Tibial nerve (tissue), 4 donors: ENCODE data around the gene MLLT1. TPM values are rescaled to one million over a fixed set of nuclear protein-coding genes. Genes with fewer than 3 reads are reported as not detected.

Experiments used
- DNase-seq, 2 donors: peaks; one replicate each; pipeline ENCODE4 v3.0.0-alpha.2; 2019; ENCODE audit warnings: low spot score in 2 of 2
- H3K27ac ChIP-seq, 4 donors: fragments of 200-600 bp; sonication (generic) in 3 of 4; one replicate each; pipeline ENCODE4 v1.5.1; 2017 to 2019; ENCODE audit warnings: mild to moderate bottlenecking in 1 of 4
- H3K27me3 ChIP-seq, 2 donors: fragments of 200-600 bp; sonication (generic) in 1 of 2; one replicate each; pipeline versions ENCODE4 v1.5.1 to v1.6.0; 2017 to 2019
- H3K36me3 ChIP-seq, 3 donors: fragments of 200-600 bp; sonication (generic); one replicate each; pipeline ENCODE4 v1.5.1; 2018 to 2019
- H3K4me1 ChIP-seq, 4 donors: fragments of 200-600 bp; sonication (generic) in 3 of 4; one replicate each; pipeline ENCODE4 v1.5.1; 2017 to 2019
- H3K4me3 ChIP-seq, 4 donors: fragments of 200-600 bp; sonication (generic) in 3 of 4; one replicate each; pipeline ENCODE4 v1.5.1; 2017 to 2019; ENCODE audit warnings: mild to moderate bottlenecking in 1 of 4, moderate library complexity in 1 of 4
- H3K9me3 ChIP-seq, 4 donors: fragments of 200-600 bp; sonication (generic) in 3 of 4; one replicate each; pipeline ENCODE4 v1.5.1; 2017 to 2019
- CTCF ChIP-seq, 5 experiments: fragments of 200-600 bp in 3 of 5; fragments of 450-650 bp in 2 of 5; sonication (generic) in 3 of 5; IDR thresholded peaks; one replicate each; pipeline ENCODE4 v1.5.1; 2016 to 2019; ENCODE audit warnings: antibody characterized with exemption in 5 of 5, mild to moderate bottlenecking in 3 of 5, moderate library complexity in 2 of 5
- EP300 ChIP-seq, 2 donors: sonication (generic); formaldehyde crosslinking; IDR thresholded peaks; one replicate each; pipeline ENCODE4 v1.6.1; 2017; ENCODE audit warnings: antibody characterized with exemption in 2 of 2, mild to moderate bottlenecking in 1 of 2
- POLR2A ChIP-seq, 2 donors: fragments of 450-650 bp; IDR thresholded peaks; one replicate each; pipeline ENCODE4 v1.6.1; 2017; ENCODE audit warnings: antibody characterized with exemption in 2 of 2, mild to moderate bottlenecking in 2 of 2, moderate library complexity in 2 of 2
- WGBS, 2 donors: methylation state at CpG; one replicate each; pipeline ENCODE4 v1.1.5; 2018; 5-methylcytosine and 5-hydroxymethylcytosine counted together
- total RNA-seq, 4 donors: library from RNA; depleted of rRNA; stranded (reverse); fragments of >200 nt; gene quantifications; one replicate each; pipeline ENCODE4 v1.1.0, GENCODE V29; 2016

MLLT1 gene
- total RNA-seq, 4 donors from 2014 or later = 15.1 to 42.0 (median 19.9) TPM

GRCh38 chr19:6242677-6243076 lies 37.1 kb downstream of the MLLT1 start:
- Histone ChIP-seq H3K9me3 (no peaks in the 10 kb centered on the region), H3K27ac (peak overlapping the region; percentile 44 to 96 (median 78)), H3K27me3 (no peaks in the 10 kb centered on the region), H3K36me3 (no peaks in the 10 kb centered on the region), H3K4me1 (peaks cover 0 to 73% (median 60%) of the 10 kb centered on the region in 4 donors), H3K4me3 (no peak overlapping the region)
- no peak for TF ChIP-seq EP300 (IDR thresholded peaks at IDR 0.05)
- no peak for DNase-seq
- WGBS, 2 donors = 24 to 57% methylated on average over 8 to 10 of the region's 10 CpGs

- Histone ChIP-seq H3K27ac (peak overlapping the region; percentile 44 to 96 (median 80)), H3K9me3 (no peaks in the 10 kb centered on the region), H3K36me3 (no peaks in the 10 kb centered on the region), H3K4me3 (peak overlapping the region in 1 of 4 donors; percentile 6), H3K27me3 (no peaks in the 10 kb centered on the region), H3K4me1 (peaks cover 0 to 80% (median 67%) of the 10 kb centered on the region in 4 donors)
- TF ChIP-seq CTCF (IDR thresholded peaks at IDR 0.05) (no peak), POLR2A (IDR thresholded peaks at IDR 0.05) (peak in 1 of 2 donors; percentile 38), EP300 (IDR thresholded peaks at IDR 0.05) (peak; percentile 54 to 92)
- DNase-seq = peak; percentile 36 to 54
- WGBS, 2 donors = 30 to 39% methylated on average over 14 to 21 of the region's 25 CpGs
Observed at GRCh38 chr19:6241680-6242377, 37.9 kb downstream of the MLLT1 start.

- Histone ChIP-seq H3K36me3 (no peaks in the 10 kb centered on the region), H3K4me3 (peak overlapping the region in 2 of 4 donors; percentile 6 to 8), H3K9me3 (no peaks in the 10 kb centered on the region), H3K27me3 (no peaks in the 10 kb centered on the region), H3K27ac (peak overlapping the region; percentile 44 to 96 (median 80)), H3K4me1 (peaks cover 0 to 88% (median 75%) of the 10 kb centered on the region in 4 donors)
- WGBS, 2 donors = 44 to 74% methylated on average over 12 of the region's 12 CpGs
- TF ChIP-seq CTCF (IDR thresholded peaks at IDR 0.05) (no peak), EP300 (IDR thresholded peaks at IDR 0.05) (no peak), POLR2A (IDR thresholded peaks at IDR 0.05) (no peak)
- no peak for DNase-seq
Observed at GRCh38 chr19:6241056-6241455, 38.7 kb downstream of the MLLT1 start.

- WGBS, 2 donors = 62 to 68% methylated on average over 21 to 23 of the region's 24 CpGs
- no peaks in the 10 kb centered on the region for H3K9me3 ChIP-seq
- H3K4me3 ChIP-seq = no peak overlapping the region
- no peak for DNase-seq
- H3K36me3 ChIP-seq = no peaks in the 10 kb centered on the region
- peaks cover 0 to 97% (median 84%) of the 10 kb centered on the region in 4 donors for H3K4me1 ChIP-seq
- no peaks in the 10 kb centered on the region for H3K27me3 ChIP-seq
- peak overlapping the region; percentile 44 to 96 (median 80) for H3K27ac ChIP-seq
- TF ChIP-seq CTCF (IDR thresholded peaks at IDR 0.05) = no peak
- no peak for TF ChIP-seq POLR2A (IDR thresholded peaks at IDR 0.05)
- TF ChIP-seq EP300 (IDR thresholded peaks at IDR 0.05) = no peak
Observed at GRCh38 chr19:6239871-6240676, 39.7 kb downstream of the MLLT1 start.

GRCh38 chr19:6239401-6239844 lies 40.4 kb downstream of the MLLT1 start:
- Histone ChIP-seq H3K4me1 (peaks cover 0 to 98% (median 84%) of the 10 kb centered on the region in 4 donors), H3K36me3 (no peaks in the 10 kb centered on the region), H3K27me3 (no peaks in the 10 kb centered on the region), H3K4me3 (no peak overlapping the region), H3K27ac (peak overlapping the region; percentile 44 to 96 (median 80)), H3K9me3 (no peaks in the 10 kb centered on the region)
- TF ChIP-seq EP300 (IDR thresholded peaks at IDR 0.05) (peak in 1 of 2 donors; percentile 72), CTCF (IDR thresholded peaks at IDR 0.05) (no peak)
- WGBS, 2 donors = 39 to 43% methylated on average over 11 of the region's 11 CpGs
- DNase-seq = no peak
